H1 (cell line): ENCODE data around the gene BRD7.

Experiments
- POLR2AphosphoS5 ChIP-seq: IDR thresholded peaks from 2 replicates; pipeline ENCODE4 v1.6.1; 2011; ENCODE audit warnings: low read depth, low read length
- RBBP5 ChIP-seq: IDR thresholded peaks from 2 replicates; pipeline ENCODE4 v1.7.1; 2012; ENCODE audit warnings: low read depth, mild to moderate bottlenecking, inconsistent platforms, low read length, moderate library complexity, borderline replicate concordance
- RXRA ChIP-seq: IDR thresholded peaks from 2 replicates; pipeline ENCODE4 v1.6.1; 2011; ENCODE audit warnings: low read depth, mild to moderate bottlenecking, low read length, moderate library complexity; ENCODE audit not compliant: insufficient read depth
- YY1 ChIP-seq: IDR thresholded peaks from 2 replicates; pipeline ENCODE4 v1.6.1; 2011; ENCODE audit warnings: low read depth, mild to moderate bottlenecking, low read length

- TF ChIP-seq RBBP5, result no peak
- TF ChIP-seq YY1, result no peak
- TF ChIP-seq POLR2AphosphoS5, result no peak
- TF ChIP-seq RXRA, result no peak
These were observed 79.9 kb downstream of the BRD7 start for GRCh38 chr16:50288920-50289319.
